GM12875 (cell line): ENCODE measurements around the gene MIA.
A peak's percentile ranks its signal among the peaks of the same experiment; 100 is the strongest.

Source experiments
- H3K4me3 ChIP-seq: one replicate; pipeline ENCODE4 v1.5.1; 2011; ENCODE audit warnings: low read depth, low read length, control low read depth
- CTCF ChIP-seq: IDR thresholded peaks from 2 replicates; pipeline ENCODE4 v1.5.1; 2011; ENCODE audit warnings: low read depth, mild to moderate bottlenecking, control low read depth, inconsistent platforms, low read length, moderate library complexity, borderline replicate concordance; ENCODE audit not compliant: insufficient read depth

The MIA gene

GRCh38 chr19:40752257-40752781 is 23.0 kb upstream of the MIA start:
- peak overlapping the region; percentile 90 for H3K4me3 ChIP-seq
- TF ChIP-seq CTCF = no peak

GRCh38 chr19:40754611-40755247 is 20.6 kb upstream of the MIA start:
- peak overlapping the region; percentile 33 for H3K4me3 ChIP-seq

GRCh38 chr19:40755248-40755624 is 20.1 kb upstream of the MIA start:
- TF ChIP-seq CTCF = no peak
- no peak overlapping the region for H3K4me3 ChIP-seq

More at GRCh38 chr19:40754611-40755247, 20.6 kb upstream of the MIA start:
- no peak for TF ChIP-seq CTCF

GRCh38 chr19:40755791-40756190 is 19.5 kb upstream of the MIA start:
- no peak overlapping the region for H3K4me3 ChIP-seq
- no peak for TF ChIP-seq CTCF

GRCh38 chr19:40756502-40757110 is 18.7 kb upstream of the MIA start:
- no peak for TF ChIP-seq CTCF

GRCh38 chr19:40758491-40758890 is 16.8 kb upstream of the MIA start:
- no peak for TF ChIP-seq CTCF
- no peak overlapping the region for H3K4me3 ChIP-seq

More at GRCh38 chr19:40756502-40757110, 18.7 kb upstream of the MIA start:
- H3K4me3 ChIP-seq = no peak overlapping the region

- TF ChIP-seq CTCF = no peak
- H3K4me3 ChIP-seq = no peak overlapping the region
Measured at GRCh38 chr19:40759352-40759751, 16.0 kb upstream of the MIA start.
